ENCODE data around the gene PSMG1. TPM values are rescaled to one million over a fixed set of nuclear protein-coding genes. Genes with fewer than 3 reads are reported as not detected.

The PSMG1 gene
- total and polyA plus RNA-seq, 7 donors: 12.7 to 67.9 (median 28.8) TPM

- intact Hi-C loops (cut with DNase I): no loop called here
- no peak for DNase-seq
- TF ChIP-seq POLR2AphosphoS5 (IDR thresholded peaks at IDR 0.05) (no peak), POLR2A (IDR thresholded peaks at IDR 0.05) (no peak), EP300 (IDR thresholded peaks at IDR 0.05) (no peak), CTCF (IDR thresholded peaks at IDR 0.05) (no peak)
- Histone ChIP-seq H3K27ac (no peak overlapping the region), H3K4me1 (no peaks in the 10 kb centered on the region), H3K9me3 (peaks cover 0 to 2% (median 0%) of the 10 kb centered on the region in 4 donors), H3K4me3 (no peak overlapping the region), H3K36me3 (no peaks in the 10 kb centered on the region), H3K27me3 (no peaks in the 10 kb centered on the region)
Observed at GRCh38 chr21:39149882-39150281, 33.4 kb downstream of the PSMG1 start.

GRCh38 chr21:39148975-39149374 is 34.3 kb downstream of the PSMG1 start:
- Histone ChIP-seq H3K4me1 (no peaks in the 10 kb centered on the region), H3K27ac (no peak overlapping the region), H3K9me3 (peaks cover 0 to 2% (median 0%) of the 10 kb centered on the region in 4 donors), H3K27me3 (no peaks in the 10 kb centered on the region), H3K36me3 (no peaks in the 10 kb centered on the region), H3K4me3 (no peak overlapping the region)
- no peak for DNase-seq
- TF ChIP-seq EP300 (IDR thresholded peaks at IDR 0.05): no peak
- no peak for TF ChIP-seq POLR2A (IDR thresholded peaks at IDR 0.05)
- no peak for TF ChIP-seq CTCF (IDR thresholded peaks at IDR 0.05)
- no peak for TF ChIP-seq POLR2AphosphoS5 (IDR thresholded peaks at IDR 0.05)
- intact Hi-C loops (cut with DNase I): no loop called here
- WGBS, 2 donors: 87 to 90% methylated on average over 2 of the region's 2 CpGs

- Histone ChIP-seq H3K27me3 (no peaks in the 10 kb centered on the region), H3K36me3 (no peaks in the 10 kb centered on the region), H3K9me3 (peaks cover 0 to 2% (median 0%) of the 10 kb centered on the region in 4 donors), H3K4me1 (no peaks in the 10 kb centered on the region), H3K27ac (no peak overlapping the region), H3K4me3 (no peak overlapping the region)
- 89 to 93% methylated on average over 3 of the region's 3 CpGs for WGBS, 2 donors
- intact Hi-C loops (cut with DNase I): no loop called here
- no peak for DNase-seq
- TF ChIP-seq POLR2AphosphoS5 (IDR thresholded peaks at IDR 0.05): no peak
- no peak for TF ChIP-seq EP300 (IDR thresholded peaks at IDR 0.05)
- no peak for TF ChIP-seq POLR2A (IDR thresholded peaks at IDR 0.05)
- TF ChIP-seq CTCF (IDR thresholded peaks at IDR 0.05): no peak
Observed at GRCh38 chr21:39144191-39144590, 39.1 kb downstream of the PSMG1 start.

- 83 to 95% methylated on average over 3 of the region's 3 CpGs for WGBS, 2 donors
- DNase-seq: no peak
- no peak overlapping the region for H3K4me3 ChIP-seq
- H3K9me3 ChIP-seq: peaks cover 0 to 2% (median 0%) of the 10 kb centered on the region in 4 donors
- H3K4me1 ChIP-seq: no peaks in the 10 kb centered on the region
- TF ChIP-seq EP300 (IDR thresholded peaks at IDR 0.05) (no peak), POLR2A (IDR thresholded peaks at IDR 0.05) (no peak), CTCF (IDR thresholded peaks at IDR 0.05) (no peak), POLR2AphosphoS5 (IDR thresholded peaks at IDR 0.05) (no peak)
- H3K27ac ChIP-seq: no peak overlapping the region
- H3K36me3 ChIP-seq: no peaks in the 10 kb centered on the region
- intact Hi-C loops (cut with DNase I): no loop called here
- H3K27me3 ChIP-seq: no peaks in the 10 kb centered on the region
Observed at GRCh38 chr21:39142972-39143371, 40.3 kb downstream of the PSMG1 start.

GRCh38 chr21:39141502-39141901 is 41.7 kb downstream of the PSMG1 start:
- no peak overlapping the region for H3K4me3 ChIP-seq
- no peak for DNase-seq
- H3K9me3 ChIP-seq: no peaks in the 10 kb centered on the region
- no peaks in the 10 kb centered on the region for H3K27me3 ChIP-seq
- no peaks in the 10 kb centered on the region for H3K4me1 ChIP-seq
- no peak overlapping the region for H3K27ac ChIP-seq
- 9 to 57% methylated on average over 3 of the region's 3 CpGs for WGBS, 2 donors
- no peak for TF ChIP-seq CTCF (IDR thresholded peaks at IDR 0.05)
- TF ChIP-seq POLR2AphosphoS5 (IDR thresholded peaks at IDR 0.05): no peak
- no peak for TF ChIP-seq EP300 (IDR thresholded peaks at IDR 0.05)
- no peak for TF ChIP-seq POLR2A (IDR thresholded peaks at IDR 0.05)
- intact Hi-C loops (cut with DNase I): no loop called here
- H3K36me3 ChIP-seq: no peaks in the 10 kb centered on the region
